SU-DHL-6 (cell line): ENCODE results near the gene LMO7.

ENCODE experiments used
- CTCF ChIP-seq: fragments of 200-600 bp; sonication (generic); IDR thresholded peaks from one replicate; pipeline ENCODE4 v1.5.1; 2017; ENCODE audit warnings: antibody characterized with exemption, mild to moderate bottlenecking, low read length, moderate library complexity; ENCODE audit not compliant: insufficient read depth, poor library complexity, severe bottlenecking
- EZH2phosphoT487 ChIP-seq: fragments of 200-600 bp; sonication (generic), shearing (Covaris generic); conservative IDR thresholded peaks from 2 replicates; pipeline ENCODE4 v1.6.1; 2018; ENCODE audit warnings: mild to moderate bottlenecking, antibody characterized with exemption, low read length, moderate library complexity, mixed read lengths

GRCh38 chr13:75715601-75716523 is 79.7 kb downstream of the LMO7 start:
- TF ChIP-seq CTCF (no peak), EZH2phosphoT487 (no peak)
